K562 (cell line): Measurements from ENCODE around the gene MAP2K7. TPM values are rescaled to one million over a fixed set of nuclear protein-coding genes. Genes with fewer than 3 reads are reported as not detected.
A peak's percentile ranks its signal among the peaks of the same experiment; 100 is the strongest.

Source experiments
- ARID3A ChIP-seq: IDR thresholded peaks from 2 replicates; pipeline ENCODE4 v1.6.1; 2012; ENCODE audit warnings: low read depth, low read length, improper control_type of control experiment, borderline replicate concordance
- ETS1 ChIP-seq: conservative IDR thresholded peaks from 2 replicates; pipeline ENCODE4 v1.6.1; 2011; ENCODE audit warnings: low read depth, mild to moderate bottlenecking, low read length; ENCODE audit not compliant: control insufficient read depth
- FOXJ2 ChIP-seq: fragments of 200-800 bp; sonication (Bioruptor generic); IDR thresholded peaks from 2 replicates; pipeline ENCODE4 v1.6.1; 2016; ENCODE audit warnings: missing genetic modification characterization, missing compliant biosample characterization
- HMG20B ChIP-seq: fragments of 250-450 bp; sonication (Bioruptor Pico); IDR thresholded peaks from 2 replicates; pipeline ENCODE4 v1.5.0; 2021; ENCODE audit warnings: mild to moderate bottlenecking
- MAFK ChIP-seq: IDR thresholded peaks from 2 replicates; pipeline ENCODE4 v1.6.1; 2011; ENCODE audit warnings: low read length, improper control_type of control experiment
- MBD2 ChIP-seq: sonication (generic); IDR thresholded peaks from 2 replicates; pipeline ENCODE4 v1.6.1; 2016; ENCODE audit warnings: low read depth, borderline replicate concordance
- RERE ChIP-seq: sonication (generic); formaldehyde crosslinking; IDR thresholded peaks from 2 replicates; pipeline ENCODE4 v1.8.0; 2023; ENCODE audit warnings: missing genetic modification reagents, mild to moderate bottlenecking, borderline replicate concordance
- SMARCE1 ChIP-seq: fragments of 450-650 bp; IDR thresholded peaks from 2 replicates; pipeline ENCODE4 v1.7.1; 2016; ENCODE audit warnings: mild to moderate bottlenecking
- SMC3 ChIP-seq: conservative IDR thresholded peaks from 2 replicates; pipeline ENCODE4 v1.6.1; 2011; ENCODE audit warnings: low read depth, low read length, improper control_type of control experiment; ENCODE audit not compliant: insufficient read depth
- TEAD4 ChIP-seq, 2 experiments: sonication (generic) in 1 of 2; formaldehyde crosslinking in 1 of 2; IDR thresholded peaks; 2 replicates each; pipeline versions ENCODE4 v1.6.1 to v1.8.0; 2012 to 2022; ENCODE audit warnings: borderline replicate concordance in 1 of 2, inconsistent platforms in 1 of 2, low read length in 1 of 2, mild to moderate bottlenecking in 1 of 2, missing genetic modification reagents in 1 of 2
- ZNF512 ChIP-seq: IDR thresholded peaks from 2 replicates; pipeline ENCODE4 v1.6.1; 2016; ENCODE audit warnings: missing genetic modification characterization, missing compliant biosample characterization
- ZNF668 ChIP-seq: fragments of 250-450 bp; sonication (Bioruptor Pico); IDR thresholded peaks from 2 replicates; pipeline ENCODE4 v1.8.0; 2022; ENCODE audit warnings: mild to moderate bottlenecking, inconsistent platforms
- polyA plus RNA-seq, 8 experiments: library from polyadenylated mRNA; depleted of rRNA in 4 of 8; stranded (reverse) in 5 of 8; unstranded in 3 of 8; fragments of >200 nt; fragmentation: Nextera tagmentation in 2 of 8; fragmentation: Illumina TruSeq in 1 of 8; extraction: Ambion mirVana in 2 of 8; extraction: Trizol in 1 of 8; gene quantifications; 2 replicates each; pipeline versions ENCODE4 v1.2.1 to v1.2.3, GENCODE V29; 2011 to 2014; ENCODE audit warnings: inconsistent platforms in 1 of 8, missing spikeins in 1 of 8
- total RNA-seq, 7 experiments: library from RNA; depleted of rRNA in 6 of 7; stranded (reverse); fragments of >200 nt in 6 of 7; fragmentation: Illumina TruSeq in 2 of 7; extraction: Trizol in 2 of 7; gene quantifications; 2 replicates each; pipeline versions ENCODE4 v1.2.1 to v1.2.3, GENCODE V29; 2011 to 2021; ENCODE audit warnings: low replicate concordance in 1 of 7
- TF ChIP-seq, protein P1 (sequence below): fragments of 450-650 bp; IDR thresholded peaks from 2 replicates; pipeline ENCODE4 v1.6.1; 2016; ENCODE audit warnings: borderline replicate concordance
- TF ChIP-seq, protein P2 (sequence below): sonication (generic); formaldehyde crosslinking; IDR thresholded peaks from 2 replicates; pipeline ENCODE4 v1.8.0; 2022; ENCODE audit warnings: missing genetic modification reagents, mild to moderate bottlenecking, moderate library complexity, borderline replicate concordance

MAP2K7 gene
- total and polyA plus RNA-seq, 9 of the 15 experiments (the other 6 are each of a cell fraction or from before 2014, with no cell fraction given) = 0.51 to 45.8 (median 14.1) TPM

DNA sequence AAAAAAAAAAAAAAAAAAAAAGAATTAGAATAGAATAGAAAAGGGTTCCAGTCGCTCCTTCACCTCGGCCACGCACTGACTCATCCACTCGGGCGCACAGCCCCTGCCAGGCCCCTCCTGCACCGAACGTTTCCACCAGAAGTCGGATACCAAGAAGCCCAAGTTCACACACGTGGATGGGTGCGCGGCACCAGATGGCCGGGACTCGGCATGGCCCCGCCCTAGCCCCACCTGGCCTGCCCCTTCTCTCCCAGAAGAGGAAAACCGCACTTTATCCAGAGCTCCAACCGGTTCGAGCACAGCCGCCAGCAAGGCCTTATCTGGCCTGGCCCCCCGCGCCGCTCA lies 35.4 kb upstream of the MAP2K7 start (continued):
- TF ChIP-seq FOXJ2 (tag) (no peak), TEAD4 (IDR thresholded peaks at IDR 0.05; ENCODE audit: low read length) (peak; percentile 28; the same call in 1 of the 2 replicates), TEAD4 (CRISPR knock-in tag; IDR thresholded peaks at IDR 0.05; ENCODE audit: borderline replicate concordance) (no peak), ZNF512 (tag) (no peak), SMC3 (0 out of 2 replicates have a peak, but pooled peaks have one; percentile 4), ARID3A (no peak), MBD2 (0 out of 2 replicates have a peak, but pooled peaks have one; percentile 18), HMG20B (CRISPR knock-in tag) (no peak), RERE (CRISPR knock-in tag) (no peak), ETS1 (no peak), ZNF668 (CRISPR knock-in tag) (no peak), SMARCE1 (0 out of 2 replicates have a peak, but pooled peaks have one; percentile 30), MAFK (no peak)
- TF ChIP-seq, protein P1, sequence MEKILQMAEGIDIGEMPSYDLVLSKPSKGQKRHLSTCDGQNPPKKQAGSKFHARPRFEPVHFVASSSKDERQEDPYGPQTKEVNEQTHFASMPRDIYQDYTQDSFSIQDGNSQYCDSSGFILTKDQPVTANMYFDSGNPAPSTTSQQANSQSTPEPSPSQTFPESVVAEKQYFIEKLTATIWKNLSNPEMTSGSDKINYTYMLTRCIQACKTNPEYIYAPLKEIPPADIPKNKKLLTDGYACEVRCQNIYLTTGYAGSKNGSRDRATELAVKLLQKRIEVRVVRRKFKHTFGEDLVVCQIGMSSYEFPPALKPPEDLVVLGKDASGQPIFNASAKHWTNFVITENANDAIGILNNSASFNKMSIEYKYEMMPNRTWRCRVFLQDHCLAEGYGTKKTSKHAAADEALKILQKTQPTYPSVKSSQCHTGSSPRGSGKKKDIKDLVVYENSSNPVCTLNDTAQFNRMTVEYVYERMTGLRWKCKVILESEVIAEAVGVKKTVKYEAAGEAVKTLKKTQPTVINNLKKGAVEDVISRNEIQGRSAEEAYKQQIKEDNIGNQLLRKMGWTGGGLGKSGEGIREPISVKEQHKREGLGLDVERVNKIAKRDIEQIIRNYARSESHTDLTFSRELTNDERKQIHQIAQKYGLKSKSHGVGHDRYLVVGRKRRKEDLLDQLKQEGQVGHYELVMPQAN = 0 out of 2 replicates have a peak, but pooled peaks have one; percentile 55
- TF ChIP-seq, protein P2, sequence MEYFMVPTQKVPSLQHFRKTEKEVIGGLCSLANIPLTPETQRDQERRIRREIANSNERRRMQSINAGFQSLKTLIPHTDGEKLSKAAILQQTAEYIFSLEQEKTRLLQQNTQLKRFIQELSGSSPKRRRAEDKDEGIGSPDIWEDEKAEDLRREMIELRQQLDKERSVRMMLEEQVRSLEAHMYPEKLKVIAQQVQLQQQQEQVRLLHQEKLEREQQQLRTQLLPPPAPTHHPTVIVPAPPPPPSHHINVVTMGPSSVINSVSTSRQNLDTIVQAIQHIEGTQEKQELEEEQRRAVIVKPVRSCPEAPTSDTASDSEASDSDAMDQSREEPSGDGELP (CRISPR knock-in tag) = peak; percentile 77
